22Rv1 (cell line): ENCODE results near the gene RGL1.

Experiments
- H3K27ac ChIP-seq: fragments of 450-650 bp; 2 replicates; pipeline ENCODE4 v1.5.1; 2017
- ZFX ChIP-seq: fragments of 450-650 bp; IDR thresholded peaks from 2 replicates; pipeline ENCODE4 v1.6.1; 2017; ENCODE audit warnings: antibody characterized with exemption, borderline replicate concordance
- TF ChIP-seq, protein P1 (sequence below): fragments of 450-650 bp; IDR thresholded peaks from 2 replicates; pipeline ENCODE4 v1.5.1; 2017; ENCODE audit warnings: mild to moderate bottlenecking

Gene RGL1

GRCh38 chr1:183808296-183809027, 3.5 kb downstream of the RGL1 start:
- H3K27ac ChIP-seq = no peak overlapping the region
- TF ChIP-seq, protein P1, sequence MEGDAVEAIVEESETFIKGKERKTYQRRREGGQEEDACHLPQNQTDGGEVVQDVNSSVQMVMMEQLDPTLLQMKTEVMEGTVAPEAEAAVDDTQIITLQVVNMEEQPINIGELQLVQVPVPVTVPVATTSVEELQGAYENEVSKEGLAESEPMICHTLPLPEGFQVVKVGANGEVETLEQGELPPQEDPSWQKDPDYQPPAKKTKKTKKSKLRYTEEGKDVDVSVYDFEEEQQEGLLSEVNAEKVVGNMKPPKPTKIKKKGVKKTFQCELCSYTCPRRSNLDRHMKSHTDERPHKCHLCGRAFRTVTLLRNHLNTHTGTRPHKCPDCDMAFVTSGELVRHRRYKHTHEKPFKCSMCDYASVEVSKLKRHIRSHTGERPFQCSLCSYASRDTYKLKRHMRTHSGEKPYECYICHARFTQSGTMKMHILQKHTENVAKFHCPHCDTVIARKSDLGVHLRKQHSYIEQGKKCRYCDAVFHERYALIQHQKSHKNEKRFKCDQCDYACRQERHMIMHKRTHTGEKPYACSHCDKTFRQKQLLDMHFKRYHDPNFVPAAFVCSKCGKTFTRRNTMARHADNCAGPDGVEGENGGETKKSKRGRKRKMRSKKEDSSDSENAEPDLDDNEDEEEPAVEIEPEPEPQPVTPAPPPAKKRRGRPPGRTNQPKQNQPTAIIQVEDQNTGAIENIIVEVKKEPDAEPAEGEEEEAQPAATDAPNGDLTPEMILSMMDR = no peak
- no peak for TF ChIP-seq ZFX

- no peak overlapping the region for H3K27ac ChIP-seq
- TF ChIP-seq ZFX = no peak
- TF ChIP-seq, protein P1 = no peak
Observed at GRCh38 chr1:183810121-183810520, 5.2 kb downstream of the RGL1 start.

DNA sequence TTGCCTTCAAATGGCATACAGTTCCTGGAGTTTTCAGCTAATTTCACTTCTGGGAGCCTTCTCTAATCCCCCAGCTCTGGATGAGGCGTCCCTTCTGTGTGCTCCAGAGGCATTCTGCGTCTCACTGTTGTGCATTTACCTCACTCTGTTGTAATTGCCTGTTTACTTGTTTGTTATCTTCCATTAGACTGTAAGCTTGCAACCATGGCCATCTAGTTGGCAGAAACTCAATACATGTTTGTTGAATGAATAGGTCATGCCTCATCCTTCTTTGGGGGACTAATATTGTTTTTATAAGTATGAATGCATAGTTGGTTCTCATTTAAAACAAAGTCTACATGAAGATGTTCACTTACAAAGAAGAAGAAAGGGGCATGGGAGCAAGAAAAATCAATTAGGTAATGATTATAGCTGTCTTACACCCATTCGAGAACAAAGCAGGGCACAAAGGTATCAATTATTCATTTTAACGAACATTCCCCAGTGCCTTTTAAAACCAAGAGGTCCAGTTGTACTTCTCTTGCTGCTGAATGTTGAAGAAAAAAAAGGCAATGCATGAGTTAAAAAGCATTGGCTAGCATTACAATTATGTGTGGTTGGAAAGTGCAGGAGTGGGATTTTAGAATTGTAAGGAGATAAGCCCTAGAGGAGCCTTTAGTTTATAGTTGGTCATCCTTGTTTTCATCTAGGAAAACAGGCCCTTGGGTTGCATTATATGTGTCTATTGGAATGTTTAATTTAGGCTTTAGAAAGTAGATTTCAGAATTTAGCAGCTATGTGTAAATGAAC, 6.0 kb downstream of the RGL1 start:
- TF ChIP-seq, protein P1 = no peak
- TF ChIP-seq ZFX = no peak
- H3K27ac ChIP-seq = no peak overlapping the region

DNA sequence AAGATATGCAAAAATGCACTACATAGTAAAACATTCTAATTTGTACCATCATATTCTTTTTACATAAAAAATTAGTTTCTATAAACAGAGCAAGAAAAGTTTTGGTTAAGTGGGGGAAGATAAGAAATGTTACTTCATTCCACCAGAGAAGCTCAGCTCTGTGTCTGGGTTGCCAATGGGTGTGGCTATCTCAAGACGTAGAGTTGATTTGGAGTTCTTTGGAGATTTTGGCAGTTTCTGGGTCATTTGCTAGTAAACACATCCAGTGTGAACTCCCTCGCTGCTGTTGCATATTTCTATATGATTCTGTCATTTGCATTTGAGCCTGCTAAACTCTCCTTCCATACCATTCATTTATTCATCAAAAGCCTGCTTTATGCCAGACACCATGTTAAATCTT, 7.2 kb downstream of the RGL1 start:
- TF ChIP-seq ZFX = no peak
- TF ChIP-seq, protein P1 = no peak
- no peak overlapping the region for H3K27ac ChIP-seq

DNA sequence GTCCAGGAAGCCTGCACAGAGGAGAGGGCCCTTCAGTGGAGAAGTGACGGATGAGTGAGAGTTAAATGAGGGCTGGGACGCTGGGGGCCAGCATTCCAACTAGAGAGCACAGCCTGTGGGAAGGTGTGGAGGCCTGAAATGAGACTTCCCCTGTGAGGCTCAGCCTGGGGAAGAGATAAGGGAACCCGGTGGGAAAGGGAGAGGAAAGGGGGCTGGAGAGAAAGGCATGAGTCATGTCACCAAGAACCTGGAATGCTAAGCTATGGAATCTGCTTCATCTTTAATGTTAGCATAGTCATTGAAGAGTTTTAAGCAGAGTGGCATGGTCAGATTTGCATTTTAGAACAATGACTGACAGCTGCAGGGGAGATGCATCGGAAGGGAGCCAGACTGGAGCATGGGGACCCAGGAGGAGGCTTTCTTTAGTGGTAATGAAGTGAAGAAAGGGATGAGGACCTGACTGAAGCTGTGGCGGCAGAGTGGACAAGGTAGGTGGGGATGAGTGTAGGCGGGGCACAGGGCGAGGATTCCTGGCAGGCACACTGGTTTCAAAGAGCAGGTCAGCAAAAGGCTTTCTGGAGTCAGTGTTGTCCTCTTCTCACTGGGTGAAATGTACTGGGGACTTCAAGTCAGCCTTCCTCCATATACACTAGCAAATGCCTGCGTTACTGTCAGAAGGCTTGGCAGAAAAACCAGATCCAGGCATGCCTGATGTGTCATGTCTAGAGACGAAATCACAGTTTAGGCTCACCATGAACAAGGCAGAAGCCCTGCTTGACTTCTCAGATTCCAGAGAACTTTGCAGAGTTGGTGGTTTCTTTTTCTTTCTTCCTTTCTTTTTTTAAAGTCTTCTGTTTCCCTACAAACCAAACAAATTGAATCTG, 8.0 kb downstream of the RGL1 start:
- no peak for TF ChIP-seq ZFX
- TF ChIP-seq, protein P1 = no peak
- no peak overlapping the region for H3K27ac ChIP-seq

DNA sequence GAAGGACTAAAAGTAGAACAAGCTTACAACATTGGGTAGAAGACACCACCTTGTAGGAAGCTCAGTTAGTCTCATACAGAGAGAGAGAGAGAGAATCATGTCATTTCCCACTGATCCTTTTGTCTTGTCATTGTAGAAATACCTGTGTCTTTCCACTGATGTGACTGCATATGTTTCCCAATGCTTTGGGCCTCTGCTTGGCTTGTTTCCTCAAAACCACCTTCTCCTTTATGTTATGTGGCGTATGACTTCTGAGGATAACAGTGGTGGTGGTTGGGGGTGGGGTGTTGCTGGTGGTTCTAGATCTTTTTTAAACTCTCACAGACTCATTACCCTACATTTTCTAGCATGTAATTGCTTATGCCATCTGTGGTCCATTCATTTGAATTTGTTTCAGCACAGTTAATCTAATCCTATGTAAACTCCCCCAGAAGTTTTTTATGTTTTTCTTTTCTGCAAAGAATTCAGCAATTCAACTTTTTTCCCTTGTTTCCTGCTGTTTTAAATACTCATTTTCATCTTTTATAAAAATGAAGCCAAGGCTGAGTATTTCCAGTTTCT, 9.3 kb downstream of the RGL1 start:
- no peak for TF ChIP-seq ZFX
- TF ChIP-seq, protein P1 = no peak
- no peak overlapping the region for H3K27ac ChIP-seq
